ENCODE measurements around the gene SCNN1G. TPM values are rescaled to one million over a fixed set of nuclear protein-coding genes. Genes with fewer than 3 reads are reported as not detected.
A peak's percentile ranks its signal among the peaks of the same experiment; 100 is the strongest.

SCNN1G gene
- total RNA-seq, 1 donor from 2014 or later, result not detected

- H3K4me3 Mint-ChIP-seq, result peak overlapping the region; percentile 61
- H3K27me3 Mint-ChIP-seq (ENCODE audit: low read depth), result peaks cover 1% of the 10 kb centered on the region
- peaks cover 46% of the 10 kb centered on the region for H3K4me1 Mint-ChIP-seq
- no peaks in the 10 kb centered on the region for H3K36me3 Mint-ChIP-seq (ENCODE audit: low read depth)
- H3K27ac Mint-ChIP-seq (ENCODE audit: unreplicated experiment), result no peak overlapping the region
- H3K9me3 Mint-ChIP-seq, result no peaks in the 10 kb centered on the region
- DNase-seq (ENCODE audit: low read depth, low spot score), result no peak
- TF ChIP-seq CTCF (conservative IDR thresholded peaks at IDR 0.05), result no peak
These were observed 37.4 kb upstream of the SCNN1G start for GRCh38 chr16:23145186-23145585.

GRCh38 chr16:23145608-23146007 lies 36.9 kb upstream of the SCNN1G start:
- no peak for DNase-seq (ENCODE audit: low read depth, low spot score)
- no peak for TF ChIP-seq CTCF (conservative IDR thresholded peaks at IDR 0.05)
- no peaks in the 10 kb centered on the region for H3K36me3 Mint-ChIP-seq (ENCODE audit: low read depth)
- H3K27ac Mint-ChIP-seq (ENCODE audit: unreplicated experiment), result no peak overlapping the region
- H3K4me3 Mint-ChIP-seq, result peak overlapping the region; percentile 61
- H3K27me3 Mint-ChIP-seq (ENCODE audit: low read depth), result peaks cover 4% of the 10 kb centered on the region
- H3K9me3 Mint-ChIP-seq, result no peaks in the 10 kb centered on the region
- H3K4me1 Mint-ChIP-seq, result peaks cover 46% of the 10 kb centered on the region

GRCh38 chr16:23146877-23147601 lies 35.5 kb upstream of the SCNN1G start:
- peak overlapping the region; percentile 85 for H3K4me3 Mint-ChIP-seq
- no peak for DNase-seq (ENCODE audit: low read depth, low spot score)
- H3K27me3 Mint-ChIP-seq (ENCODE audit: low read depth), result peaks cover 12% of the 10 kb centered on the region
- H3K9me3 Mint-ChIP-seq, result no peaks in the 10 kb centered on the region
- no peak for TF ChIP-seq CTCF (conservative IDR thresholded peaks at IDR 0.05)
- H3K36me3 Mint-ChIP-seq (ENCODE audit: low read depth), result no peaks in the 10 kb centered on the region
- no peak overlapping the region for H3K27ac Mint-ChIP-seq (ENCODE audit: unreplicated experiment)
- H3K4me1 Mint-ChIP-seq, result peaks cover 46% of the 10 kb centered on the region

GRCh38 chr16:23147666-23148065 lies 34.9 kb upstream of the SCNN1G start:
- Mint-ChIP-seq H3K4me1 (peaks cover 46% of the 10 kb centered on the region), H3K36me3 (ENCODE audit: low read depth) (no peaks in the 10 kb centered on the region), H3K27ac (ENCODE audit: unreplicated experiment) (no peak overlapping the region), H3K27me3 (ENCODE audit: low read depth) (peaks cover 18% of the 10 kb centered on the region), H3K4me3 (peak overlapping the region; percentile 96), H3K9me3 (no peaks in the 10 kb centered on the region)
- no peak for TF ChIP-seq CTCF (conservative IDR thresholded peaks at IDR 0.05)
- DNase-seq (ENCODE audit: low read depth, low spot score), result no peak

- Mint-ChIP-seq H3K4me3 (peak overlapping the region; percentile 96), H3K9me3 (no peaks in the 10 kb centered on the region), H3K27me3 (ENCODE audit: low read depth) (peaks cover 22% of the 10 kb centered on the region), H3K27ac (ENCODE audit: unreplicated experiment) (peak overlapping the region; percentile 47), H3K36me3 (ENCODE audit: low read depth) (no peaks in the 10 kb centered on the region), H3K4me1 (peaks cover 42% of the 10 kb centered on the region)
- DNase-seq (ENCODE audit: low read depth, low spot score), result no peak
- TF ChIP-seq CTCF (conservative IDR thresholded peaks at IDR 0.05), result no peak
These were observed 34.4 kb upstream of the SCNN1G start for GRCh38 chr16:23148166-23148512.

Data from neural crest cell (in vitro differentiated cells).